SK-N-SH (cell line): ENCODE results near the gene ZKSCAN1. TPM values are rescaled to one million over a fixed set of nuclear protein-coding genes. Genes with fewer than 3 reads are reported as not detected.

Source experiments
- CTCF ChIA-PET: fragments of 300-600, 350-600 bp; formaldehyde crosslinking; extraction: SDS; loops from one replicate; lab custom pipeline; 2021; lab: Yijun Ruan, JAX
- POLR2A ChIA-PET: fragments of 350-600 bp; sonication (Branson Sonifier 250); formaldehyde crosslinking; extraction: SDS; loops from one replicate; lab custom pipeline; 2020; ENCODE audit warnings: antibody characterized with exemption, inconsistent platforms; lab: Yijun Ruan, JAX
- DNase-seq: peaks from one replicate; pipeline ENCODE4 v3.0.0; 2012
- H2AFZ ChIP-seq: fragments of 200-600 bp; sonication (generic); 2 replicates; pipeline ENCODE4 v1.8.1; 2016; ENCODE audit warnings: antibody characterized with exemption, mild to moderate bottlenecking, low read depth
- H3F3A ChIP-seq: fragments of 200-600 bp; sonication (generic); replicated peaks from 2 replicates; pipeline ENCODE3; 2016; ENCODE audit warnings: antibody characterized with exemption, mild to moderate bottlenecking; ENCODE audit not compliant: insufficient read depth
- H3K27ac ChIP-seq, 2 experiments: fragments of 200-500 bp in 1 of 2; fragments of 200-600 bp in 1 of 2; sonication (Bioruptor generic) in 1 of 2; sonication (generic), shearing (Covaris generic) in 1 of 2; 2 replicates each; pipeline versions ENCODE4 v1.5.1 to v1.6.1; 2014 to 2016; ENCODE audit warnings: low read depth in 2 of 2, inconsistent platforms in 1 of 2, low read length in 1 of 2, mild to moderate bottlenecking in 1 of 2, mixed read lengths in 1 of 2
- H3K27me3 ChIP-seq: fragments of 200-600 bp; sonication (generic), shearing (Covaris generic); 2 replicates; pipeline ENCODE4 v1.6.1; 2016; ENCODE audit warnings: mixed run types; ENCODE audit not compliant: insufficient read depth
- H3K36me3 ChIP-seq, 2 experiments: fragments of 200-500 bp in 1 of 2; fragments of 200-600 bp in 1 of 2; sonication (Bioruptor generic) in 1 of 2; sonication (generic) in 1 of 2; replicated peaks in 1 of 2; 2 replicates each; pipeline versions ENCODE3 to v1.5.1; 2014 to 2016; ENCODE audit warnings: low read length in 1 of 2, mild to moderate bottlenecking in 1 of 2; ENCODE audit not compliant: insufficient read depth in 2 of 2, control insufficient read depth in 1 of 2
- H3K4me1 ChIP-seq, 2 experiments: fragments of 200-500 bp in 1 of 2; fragments of 200-600 bp in 1 of 2; sonication (Bioruptor generic) in 1 of 2; sonication (generic), shearing (Covaris generic) in 1 of 2; 2 replicates each; pipeline versions ENCODE4 v1.5.1 to v1.6.1; 2014 to 2016; ENCODE audit warnings: low read depth in 1 of 2, low read length in 1 of 2, mixed run types in 1 of 2; ENCODE audit not compliant: insufficient read depth in 2 of 2, control insufficient read depth in 1 of 2
- H3K4me2 ChIP-seq: fragments of 200-600 bp; sonication (generic), shearing (Covaris generic); 2 replicates; pipeline ENCODE4 v1.6.1; 2017; ENCODE audit warnings: mixed run types
- H3K4me3 ChIP-seq, 2 experiments: fragments of 200-500 bp in 1 of 2; fragments of 200-600 bp in 1 of 2; sonication (Bioruptor generic) in 1 of 2; sonication (generic), shearing (Covaris generic) in 1 of 2; 2 replicates each; pipeline versions ENCODE4 v1.5.1 to v1.8.1; 2014 to 2016; ENCODE audit warnings: low read depth in 2 of 2, inconsistent platforms in 1 of 2, low read length in 1 of 2, mild to moderate bottlenecking in 1 of 2, mixed read lengths in 1 of 2, moderate library complexity in 1 of 2
- H3K79me2 ChIP-seq: fragments of 200-600 bp; sonication (generic); 2 replicates; pipeline ENCODE4 v1.8.1; 2017; ENCODE audit warnings: mild to moderate bottlenecking; ENCODE audit not compliant: insufficient read depth
- H3K9ac ChIP-seq: fragments of 200-600 bp; sonication (generic); 2 replicates; pipeline ENCODE4 v1.6.1; 2017; ENCODE audit warnings: mixed run types
- H3K9me2 ChIP-seq: fragments of 200-600 bp; sonication (generic); 2 replicates; pipeline ENCODE4 v1.6.1; 2017; ENCODE audit warnings: mixed run types
- H3K9me3 ChIP-seq: fragments of 200-600 bp; sonication (generic); 2 replicates; pipeline ENCODE4 v1.6.1; 2017; ENCODE audit warnings: mixed run types, mild to moderate bottlenecking, moderate library complexity
- H4K20me1 ChIP-seq: fragments of 200-600 bp; sonication (generic); 2 replicates; pipeline ENCODE4 v1.6.1; 2017; ENCODE audit warnings: mild to moderate bottlenecking, mixed run types; ENCODE audit not compliant: insufficient read depth
- CHD2 ChIP-seq: fragments of 150-350 bp; IDR thresholded peaks from 2 replicates; pipeline ENCODE4 v1.6.1; 2018; ENCODE audit warnings: low read length; ENCODE audit not compliant: partially characterized antibody
- EP300 ChIP-seq, 2 experiments: IDR thresholded peaks; 2 replicates each; pipeline versions ENCODE4 v1.4.0 to v1.6.1; 2012; ENCODE audit warnings: borderline replicate concordance in 1 of 2, low read depth in 1 of 2, low read length in 1 of 2
- FOXJ3 ChIP-seq: sonication (generic); formaldehyde crosslinking; IDR thresholded peaks from 2 replicates; pipeline ENCODE4 v1.5.1; 2020; ENCODE audit warnings: mild to moderate bottlenecking, missing genetic modification reagents
- FOXM1 ChIP-seq: IDR thresholded peaks from 2 replicates; pipeline ENCODE4 v1.4.0; 2012; ENCODE audit warnings: low read depth, mild to moderate bottlenecking
- IRF3 ChIP-seq: fragments of 150-350 bp; IDR thresholded peaks from 2 replicates; pipeline ENCODE4 v1.6.1; 2016; ENCODE audit warnings: mild to moderate bottlenecking, low read depth, low read length
- JUND ChIP-seq: IDR thresholded peaks from 2 replicates; pipeline ENCODE4 v1.4.0; 2012
- MAX ChIP-seq: IDR thresholded peaks from 2 replicates; pipeline ENCODE4 v1.4.0; 2012; ENCODE audit warnings: low read depth
- MEF2A ChIP-seq: IDR thresholded peaks from 2 replicates; pipeline ENCODE4 v1.4.0; 2012; ENCODE audit warnings: low read depth, borderline replicate concordance
- RAD21 ChIP-seq: IDR thresholded peaks from 2 replicates; pipeline ENCODE4 v1.6.1; 2012; ENCODE audit warnings: mild to moderate bottlenecking, low read length
- RFX5 ChIP-seq: IDR thresholded peaks from 2 replicates; pipeline ENCODE4 v1.6.1; 2012; ENCODE audit warnings: mild to moderate bottlenecking, improper control_type of control experiment, low read length
- SIN3A ChIP-seq: IDR thresholded peaks from 2 replicates; pipeline ENCODE4 v1.6.1; 2012; ENCODE audit warnings: low read depth, mild to moderate bottlenecking, low read length, moderate library complexity, borderline replicate concordance
- TAF1 ChIP-seq: IDR thresholded peaks from 2 replicates; pipeline ENCODE4 v1.6.1; 2012; ENCODE audit warnings: low read depth, mild to moderate bottlenecking, low read length, moderate library complexity, borderline replicate concordance
- TEAD4 ChIP-seq: IDR thresholded peaks from 2 replicates; pipeline ENCODE4 v1.4.0; 2012; ENCODE audit warnings: mild to moderate bottlenecking, borderline replicate concordance; ENCODE audit not compliant: insufficient read depth
- ZBTB33 ChIP-seq: IDR thresholded peaks from 2 replicates; pipeline ENCODE4 v1.4.0; 2012; ENCODE audit warnings: low read depth, borderline replicate concordance
- WGBS: methylation state at CpG from one replicate; pipeline ENCODE4 v1.1.6; 2017; ENCODE audit warnings: low lambda C conversion rate; 5-methylcytosine and 5-hydroxymethylcytosine counted together
- polyA plus RNA-seq, 3 experiments: library from polyadenylated mRNA; depleted of rRNA; stranded (reverse); fragments of >200 nt; gene quantifications; 2 replicates each; pipeline ENCODE4 v1.2.3, GENCODE V29; 2012
- TF ChIP-seq, protein P1 (sequence below): fragments of 200-600 bp; sonication (generic); IDR thresholded peaks from 2 replicates; pipeline ENCODE4 v1.6.1; 2017; ENCODE audit warnings: antibody characterized with exemption, mild to moderate bottlenecking, moderate library complexity
- TF ChIP-seq, protein P2 (sequence below): IDR thresholded peaks from 2 replicates; pipeline ENCODE4 v1.6.1; 2012; ENCODE audit warnings: mild to moderate bottlenecking, low read depth, low read length, moderate library complexity

ZKSCAN1 gene
- polyA plus RNA-seq, 1 of the 3 experiments (the other 2 are of a cell fraction): 21.1 TPM

DNA sequence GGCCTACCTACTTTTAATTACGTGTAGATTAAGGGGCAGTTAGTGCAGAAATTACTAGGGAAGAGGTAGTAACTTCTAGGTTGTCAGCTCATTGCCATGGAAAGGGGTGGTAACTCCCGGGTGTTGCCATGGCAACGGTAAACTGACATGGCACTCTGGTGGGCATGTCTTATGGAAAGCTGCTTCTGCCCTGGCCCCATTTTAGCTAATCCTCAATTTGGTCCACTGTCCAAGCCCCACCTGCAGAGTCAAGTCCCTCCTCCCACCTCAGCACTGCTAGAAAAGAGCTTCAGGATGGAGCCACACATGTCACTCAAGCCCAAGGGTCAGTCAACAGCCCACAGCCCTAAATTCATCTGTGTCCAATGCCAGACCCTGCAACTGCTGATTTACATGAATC lies 7.5 kb upstream of the ZKSCAN1 start:
- Histone ChIP-seq H3K27me3 (no peaks in the 10 kb centered on the region), H3K9me2 (no peaks in the 10 kb centered on the region), H3K9ac (no peak overlapping the region), H3K4me1 (no peaks in the 10 kb centered on the region; a peak in 1 of 4 replicates), H3F3A (no peaks in the 10 kb centered on the region), H4K20me1 (no peaks in the 10 kb centered on the region), H3K9me3 (no peaks in the 10 kb centered on the region), H3K27ac (no peak overlapping the region), H3K4me2 (no peak overlapping the region), H2AFZ (no peak overlapping the region), H3K4me3 (no peak overlapping the region), H3K36me3 (no peaks in the 10 kb centered on the region), H3K79me2 (no peaks in the 10 kb centered on the region)
- TF ChIP-seq ZBTB33 (no peak), FOXJ3 (no peak), IRF3 (no peak), CHD2 (no peak), JUND (no peak), RFX5 (no peak), FOXM1 (no peak), EP300 (IDR thresholded peaks at IDR 0.05; ENCODE audit: borderline replicate concordance in 1 of 2, low read depth in 1 of 2, low read length in 1 of 2) (no peak), MEF2A (no peak), SIN3A (no peak), TEAD4 (no peak), TAF1 (no peak), RAD21 (no peak), MAX (no peak)
- TF ChIP-seq, protein P1, sequence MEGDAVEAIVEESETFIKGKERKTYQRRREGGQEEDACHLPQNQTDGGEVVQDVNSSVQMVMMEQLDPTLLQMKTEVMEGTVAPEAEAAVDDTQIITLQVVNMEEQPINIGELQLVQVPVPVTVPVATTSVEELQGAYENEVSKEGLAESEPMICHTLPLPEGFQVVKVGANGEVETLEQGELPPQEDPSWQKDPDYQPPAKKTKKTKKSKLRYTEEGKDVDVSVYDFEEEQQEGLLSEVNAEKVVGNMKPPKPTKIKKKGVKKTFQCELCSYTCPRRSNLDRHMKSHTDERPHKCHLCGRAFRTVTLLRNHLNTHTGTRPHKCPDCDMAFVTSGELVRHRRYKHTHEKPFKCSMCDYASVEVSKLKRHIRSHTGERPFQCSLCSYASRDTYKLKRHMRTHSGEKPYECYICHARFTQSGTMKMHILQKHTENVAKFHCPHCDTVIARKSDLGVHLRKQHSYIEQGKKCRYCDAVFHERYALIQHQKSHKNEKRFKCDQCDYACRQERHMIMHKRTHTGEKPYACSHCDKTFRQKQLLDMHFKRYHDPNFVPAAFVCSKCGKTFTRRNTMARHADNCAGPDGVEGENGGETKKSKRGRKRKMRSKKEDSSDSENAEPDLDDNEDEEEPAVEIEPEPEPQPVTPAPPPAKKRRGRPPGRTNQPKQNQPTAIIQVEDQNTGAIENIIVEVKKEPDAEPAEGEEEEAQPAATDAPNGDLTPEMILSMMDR: no peak
- TF ChIP-seq, protein P2, sequence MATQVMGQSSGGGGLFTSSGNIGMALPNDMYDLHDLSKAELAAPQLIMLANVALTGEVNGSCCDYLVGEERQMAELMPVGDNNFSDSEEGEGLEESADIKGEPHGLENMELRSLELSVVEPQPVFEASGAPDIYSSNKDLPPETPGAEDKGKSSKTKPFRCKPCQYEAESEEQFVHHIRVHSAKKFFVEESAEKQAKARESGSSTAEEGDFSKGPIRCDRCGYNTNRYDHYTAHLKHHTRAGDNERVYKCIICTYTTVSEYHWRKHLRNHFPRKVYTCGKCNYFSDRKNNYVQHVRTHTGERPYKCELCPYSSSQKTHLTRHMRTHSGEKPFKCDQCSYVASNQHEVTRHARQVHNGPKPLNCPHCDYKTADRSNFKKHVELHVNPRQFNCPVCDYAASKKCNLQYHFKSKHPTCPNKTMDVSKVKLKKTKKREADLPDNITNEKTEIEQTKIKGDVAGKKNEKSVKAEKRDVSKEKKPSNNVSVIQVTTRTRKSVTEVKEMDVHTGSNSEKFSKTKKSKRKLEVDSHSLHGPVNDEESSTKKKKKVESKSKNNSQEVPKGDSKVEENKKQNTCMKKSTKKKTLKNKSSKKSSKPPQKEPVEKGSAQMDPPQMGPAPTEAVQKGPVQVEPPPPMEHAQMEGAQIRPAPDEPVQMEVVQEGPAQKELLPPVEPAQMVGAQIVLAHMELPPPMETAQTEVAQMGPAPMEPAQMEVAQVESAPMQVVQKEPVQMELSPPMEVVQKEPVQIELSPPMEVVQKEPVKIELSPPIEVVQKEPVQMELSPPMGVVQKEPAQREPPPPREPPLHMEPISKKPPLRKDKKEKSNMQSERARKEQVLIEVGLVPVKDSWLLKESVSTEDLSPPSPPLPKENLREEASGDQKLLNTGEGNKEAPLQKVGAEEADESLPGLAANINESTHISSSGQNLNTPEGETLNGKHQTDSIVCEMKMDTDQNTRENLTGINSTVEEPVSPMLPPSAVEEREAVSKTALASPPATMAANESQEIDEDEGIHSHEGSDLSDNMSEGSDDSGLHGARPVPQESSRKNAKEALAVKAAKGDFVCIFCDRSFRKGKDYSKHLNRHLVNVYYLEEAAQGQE: no peak
- CTCF ChIA-PET: interaction anchor here (1.3 kb wide), 3 partner anchors 10 to 16 kb away, joined by 4 to 11 read pairs (median 5); no protein-coding TSS in a partner anchor
- DNase-seq: no peak
- POLR2A ChIA-PET: no interaction called here
- 22% methylated on average over 3 of the region's 3 CpGs for WGBS
